Smooth muscle cell (in vitro differentiated cells): ENCODE results near the gene ZNF439. TPM values are rescaled to one million over a fixed set of nuclear protein-coding genes. Genes with fewer than 3 reads are reported as not detected.
"Not testable (repeated sequence)": the region's sequence is repeated elsewhere in the genome, so short reads cannot be mapped to it uniquely, and the experiment has no call there.

Experiments used
- DNase-seq: peaks from one replicate; lab custom pipeline; 2025; ENCODE audit not compliant: unreplicated experiment; lab: John Stamatoyannopoulos, UW
- H2AFZ ChIP-seq: fragments of 200-600 bp; sonication (generic); 2 replicates; pipeline ENCODE4 v1.6.0; 2016; ENCODE audit warnings: antibody characterized with exemption, low read depth, mild to moderate bottlenecking
- H3F3A ChIP-seq: fragments of 200-600 bp; sonication (generic); 2 replicates; pipeline ENCODE4 v1.6.0; 2017; ENCODE audit warnings: antibody characterized with exemption, low read depth
- H3K27ac ChIP-seq: fragments of 200-600 bp; sonication (generic); 2 replicates; pipeline ENCODE4 v1.5.1; 2016; ENCODE audit warnings: low read depth, mild to moderate bottlenecking
- H3K27me3 ChIP-seq: fragments of 200-600 bp; sonication (generic); 2 replicates; pipeline ENCODE4 v1.6.1; 2016; ENCODE audit warnings: low read depth, mild to moderate bottlenecking
- H3K36me3 ChIP-seq: fragments of 200-600 bp; sonication (generic); 2 replicates; pipeline ENCODE4 v1.5.1; 2016; ENCODE audit warnings: low read depth
- H3K4me1 ChIP-seq: fragments of 200-600 bp; sonication (generic); 2 replicates; pipeline ENCODE4 v1.5.1; 2016; ENCODE audit warnings: low read depth
- H3K4me2 ChIP-seq: fragments of 200-600 bp; sonication (generic); 2 replicates; pipeline ENCODE4 v1.6.0; 2016; ENCODE audit warnings: mild to moderate bottlenecking
- H3K4me3 ChIP-seq: fragments of 200-600 bp; sonication (generic); 2 replicates; pipeline ENCODE4 v1.5.1; 2016; ENCODE audit warnings: mild to moderate bottlenecking
- H3K79me2 ChIP-seq: fragments of 200-600 bp; sonication (generic); 2 replicates; pipeline ENCODE4 v1.6.0; 2016; ENCODE audit warnings: low read depth, mild to moderate bottlenecking
- H3K9ac ChIP-seq: fragments of 200-600 bp; sonication (generic); 2 replicates; pipeline ENCODE4 v1.6.0; 2016; ENCODE audit warnings: low read depth
- H3K9me3 ChIP-seq: fragments of 200-600 bp; sonication (generic); replicated peaks from 2 replicates; pipeline ENCODE4 v1.5.1; 2016; ENCODE audit warnings: low read depth
- H4K20me1 ChIP-seq: fragments of 200-600 bp; sonication (generic); 2 replicates; pipeline ENCODE4 v1.6.0; 2016; ENCODE audit warnings: low read depth
- CTCF ChIP-seq: fragments of 200-600 bp; sonication (generic); IDR thresholded peaks from 2 replicates; pipeline ENCODE4 v1.5.1; 2017; ENCODE audit warnings: borderline replicate concordance, mild to moderate bottlenecking, antibody characterized with exemption; ENCODE audit not compliant: insufficient read depth, poor library complexity, severe bottlenecking
- WGBS: methylation state at CpG from one replicate; pipeline ENCODE4 v1.1.7; 2016; ENCODE audit warnings: low lambda C conversion rate; 5-methylcytosine and 5-hydroxymethylcytosine counted together
- polyA plus RNA-seq: library from polyadenylated mRNA; unstranded; fragments of >200 nt; fragmentation: Nextera tagmentation; extraction: Ambion mirVana; gene quantifications from 2 replicates; pipeline ENCODE4 v1.2.1, GENCODE V29; 2016
- total RNA-seq: library from RNA; depleted of rRNA; stranded (reverse); fragments of >200 nt; gene quantifications from 2 replicates; pipeline ENCODE4 v1.2.3, GENCODE V29; 2014

ZNF439 gene
- total and polyA plus RNA-seq, 2 experiments from 2014 or later = 1.4 to 1.9 TPM

DNA sequence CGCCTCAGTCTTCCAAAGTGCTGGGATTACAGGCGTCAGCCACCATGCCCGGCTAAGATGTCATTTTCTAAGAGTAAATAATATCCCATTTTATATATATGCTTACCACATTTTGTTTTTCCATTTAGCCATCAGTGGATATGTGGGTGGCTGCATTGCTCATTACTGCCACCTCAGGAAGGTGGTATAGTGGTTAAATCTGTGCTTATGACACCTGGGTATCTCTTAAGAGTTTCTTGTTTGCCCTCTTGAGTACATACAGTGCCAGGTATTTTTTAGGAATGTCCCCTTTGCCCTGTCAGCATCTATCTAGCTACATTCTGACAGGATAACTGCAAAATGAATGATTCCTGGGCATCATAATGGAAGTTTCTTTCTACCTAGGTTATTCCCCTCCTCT, 53.7 kb downstream of the ZNF439 start:
- H3K9me3 ChIP-seq = peaks cover 50% of the 10 kb centered on the region

GRCh38 chr19:11905928-11906327, 57.4 kb downstream of the ZNF439 start:
- no peak for TF ChIP-seq CTCF
- Histone ChIP-seq H3K27ac (no peak overlapping the region), H3K9ac (no peak overlapping the region), H3K36me3 (peaks cover 49% of the 10 kb centered on the region), H3K79me2 (peaks cover 6% of the 10 kb centered on the region), H3K4me1 (no peaks in the 10 kb centered on the region), H3K4me3 (peak overlapping the region; percentile 26), H2AFZ (no peak overlapping the region), H3K4me2 (no peak overlapping the region), H3K9me3 (peaks cover 59% of the 10 kb centered on the region), H4K20me1 (no peaks in the 10 kb centered on the region), H3F3A (peaks cover 12% of the 10 kb centered on the region), H3K27me3 (no peaks in the 10 kb centered on the region)
- DNase-seq = no peak
- 99% methylated on average over 3 of the region's 3 CpGs for WGBS

More for the DNA sequence above, 53.7 kb downstream of the ZNF439 start:
- H3K27ac ChIP-seq = no peak overlapping the region
- H3K79me2 ChIP-seq = peaks cover 20% of the 10 kb centered on the region
- no peaks in the 10 kb centered on the region for H3K4me1 ChIP-seq
- H3K4me2 ChIP-seq = no peak overlapping the region
- H3K9ac ChIP-seq = no peak overlapping the region
- H3K27me3 ChIP-seq = no peaks in the 10 kb centered on the region
- H3F3A ChIP-seq = peaks cover 12% of the 10 kb centered on the region
- no peaks in the 10 kb centered on the region for H4K20me1 ChIP-seq
- DNase-seq = no peak
- peaks cover 52% of the 10 kb centered on the region for H3K36me3 ChIP-seq
- WGBS = 97% methylated on average over 3 of the region's 3 CpGs
- no peak for TF ChIP-seq CTCF
- no peak overlapping the region for H3K4me3 ChIP-seq
- H2AFZ ChIP-seq = no peak overlapping the region

- H3K9ac ChIP-seq, H3K4me2 ChIP-seq, H4K20me1 ChIP-seq, DNase-seq, H3K4me3 ChIP-seq, H3F3A ChIP-seq, H3K27me3 ChIP-seq, H2AFZ ChIP-seq, H3K27ac ChIP-seq, H3K4me1 ChIP-seq, H3K79me2 ChIP-seq: not testable (repeated sequence)
- WGBS = 96% methylated on average over 1 of the region's 1 CpG
- H3K9me3 ChIP-seq = peaks cover 44% of the 10 kb centered on the region
- H3K36me3 ChIP-seq = peaks cover 11% of the 10 kb centered on the region
These were observed 63.4 kb downstream of the ZNF439 start for GRCh38 chr19:11911937-11912336.

- WGBS = 96% methylated on average over 4 of the region's 4 CpGs
- not testable (repeated sequence) for H3K27me3 ChIP-seq, H3K4me3 ChIP-seq, H2AFZ ChIP-seq, H3K27ac ChIP-seq, DNase-seq, H3K4me1 ChIP-seq, H3K79me2 ChIP-seq, H3K9ac ChIP-seq, H4K20me1 ChIP-seq, H3F3A ChIP-seq, H3K4me2 ChIP-seq, H3K36me3 ChIP-seq
- peaks cover 29% of the 10 kb centered on the region for H3K9me3 ChIP-seq
These were observed 66.0 kb downstream of the ZNF439 start for GRCh38 chr19:11914417-11915051.

Other genes starting within 250 kb of the ZNF439 start
- 5.7 and 12.1 TPM in 2 replicates for gene ZNF823, start 109.8 kb upstream of the ZNF439 start, total RNA-seq
- 0.95 and 1.0 TPM in 2 replicates for gene ZNF823, start 109.8 kb upstream of the ZNF439 start, polyA plus RNA-seq
- 7.6 and 9.3 TPM in 2 replicates for gene ZNF441, start 81.7 kb upstream of the ZNF439 start, total RNA-seq
- gene ZNF441, start 81.7 kb upstream of the ZNF439 start, polyA plus RNA-seq = 2.7 and 2.8 TPM in 2 replicates
- 3.6 and 6.1 TPM in 2 replicates for gene ZNF491, start 50.2 kb upstream of the ZNF439 start, total RNA-seq
- 1.1 and 1.4 TPM in 2 replicates for gene ZNF491, start 50.2 kb upstream of the ZNF439 start, polyA plus RNA-seq
- gene ZNF440, start 34.5 kb upstream of the ZNF439 start, total RNA-seq = 14.5 and 16.8 TPM in 2 replicates
- 3.6 and 5.0 TPM in 2 replicates for gene ZNF440, start 34.5 kb upstream of the ZNF439 start, polyA plus RNA-seq
- 8.8 and 15.1 TPM in 2 replicates for gene ZNF69, start 39.1 kb downstream of the ZNF439 start, total RNA-seq
- gene ZNF69, start 39.1 kb downstream of the ZNF439 start, polyA plus RNA-seq = 4.6 and 8.2 TPM in 2 replicates
- 8.3 and 10.4 TPM in 2 replicates for gene ZNF700, start 76.4 kb downstream of the ZNF439 start, total RNA-seq
- gene ZNF700, start 76.4 kb downstream of the ZNF439 start, polyA plus RNA-seq = 1.2 and 1.3 TPM in 2 replicates
- 1.2 and 1.6 TPM in 2 replicates for gene ZNF763, start 116.3 kb downstream of the ZNF439 start, total RNA-seq
- 0.53 and 0.73 TPM in 2 replicates for gene ZNF763, start 116.3 kb downstream of the ZNF439 start, polyA plus RNA-seq
- 6.9 and 10.2 TPM in 2 replicates for gene ZNF433, start 187.0 kb downstream of the ZNF439 start, total RNA-seq
- 2.6 and 3.0 TPM in 2 replicates for gene ZNF433, start 187.0 kb downstream of the ZNF439 start, polyA plus RNA-seq
- gene ZNF878, start 204.2 kb downstream of the ZNF439 start, total RNA-seq = 0.36 and 2.5 TPM in 2 replicates
- 1.5 TPM in 1 of 2 replicates, not detected in the other for gene ZNF878, start 204.2 kb downstream of the ZNF439 start, polyA plus RNA-seq
- gene ZNF844, start 216.0 kb downstream of the ZNF439 start, total RNA-seq = 4.4 and 10.4 TPM in 2 replicates
- 0.80 and 1.9 TPM in 2 replicates for gene ZNF844, start 216.0 kb downstream of the ZNF439 start, polyA plus RNA-seq